HK-2 (cell line): Measurements from ENCODE around the gene HIVEP3.

Source experiments
- DNase-seq: peaks from one replicate; pipeline ENCODE4 v3.0.0-alpha.2; 2018; ENCODE audit not compliant: unreplicated experiment

HIVEP3 gene

GRCh38 chr1:41789661-41790330 is 128.9 kb downstream of the HIVEP3 start:
- DNase-seq = no peak

GRCh38 chr1:41788427-41788826 is 130.3 kb downstream of the HIVEP3 start:
- no peak for DNase-seq

- DNase-seq = no peak
Measured at GRCh38 chr1:41784531-41785274, 134.0 kb downstream of the HIVEP3 start.

- DNase-seq = peak; percentile 65
Measured at GRCh38 chr1:41783189-41783639, 135.5 kb downstream of the HIVEP3 start.

GRCh38 chr1:41780916-41781315 is 137.8 kb downstream of the HIVEP3 start:
- DNase-seq = no peak

GRCh38 chr1:41780322-41780721 is 138.4 kb downstream of the HIVEP3 start:
- DNase-seq = no peak

GRCh38 chr1:41779360-41779759 is 139.4 kb downstream of the HIVEP3 start:
- DNase-seq = no peak

- DNase-seq = no peak
Measured at GRCh38 chr1:41777695-41778094, 141.0 kb downstream of the HIVEP3 start.

- DNase-seq = no peak
Measured at GRCh38 chr1:41776891-41777441, 141.8 kb downstream of the HIVEP3 start.

- DNase-seq = no peak
Measured at GRCh38 chr1:41775956-41776585, 142.7 kb downstream of the HIVEP3 start.

GRCh38 chr1:41774471-41774990 is 144.2 kb downstream of the HIVEP3 start:
- DNase-seq = no peak

GRCh38 chr1:41773842-41774241 is 144.9 kb downstream of the HIVEP3 start:
- DNase-seq = no peak

GRCh38 chr1:41773144-41773591 is 145.6 kb downstream of the HIVEP3 start:
- no peak for DNase-seq

GRCh38 chr1:41769068-41769467 is 149.7 kb downstream of the HIVEP3 start:
- no peak for DNase-seq

- DNase-seq = no peak
Measured at GRCh38 chr1:41768583-41768982, 150.1 kb downstream of the HIVEP3 start.

- no peak for DNase-seq
Measured at GRCh38 chr1:41767534-41768525, 150.9 kb downstream of the HIVEP3 start.

- DNase-seq = no peak
Measured at GRCh38 chr1:41766546-41766945, 152.2 kb downstream of the HIVEP3 start.

- DNase-seq = no peak
Measured at GRCh38 chr1:41766041-41766440, 152.7 kb downstream of the HIVEP3 start.

GRCh38 chr1:41765152-41765551 is 153.6 kb downstream of the HIVEP3 start:
- no peak for DNase-seq

GRCh38 chr1:41764656-41765055 is 154.1 kb downstream of the HIVEP3 start:
- DNase-seq = no peak

GRCh38 chr1:41762777-41763176 is 155.9 kb downstream of the HIVEP3 start:
- DNase-seq = no peak
